LNCaP clone FGC (cell line): ENCODE measurements around the gene TMEM125.

Experiments used
- DNase-seq: peaks from one replicate; pipeline ENCODE4 v3.0.0-alpha.2; 2011; ENCODE audit warnings: low read depth
- H3K4me3 ChIP-seq: 2 replicates; pipeline ENCODE4 v1.5.1; 2011; ENCODE audit warnings: mild to moderate bottlenecking, low read depth, low read length, control low read depth
- TF ChIP-seq, protein P1 (sequence below): IDR thresholded peaks from 2 replicates; pipeline ENCODE4 v1.5.1; 2012; ENCODE audit warnings: mild to moderate bottlenecking; ENCODE audit not compliant: control insufficient read depth, insufficient read depth; ENCODE audit errors: extremely low read depth

Gene TMEM125

GRCh38 chr1:43292679-43293078 is 22.9 kb downstream of the TMEM125 start:
- DNase-seq = no peak
- TF ChIP-seq, protein P1, sequence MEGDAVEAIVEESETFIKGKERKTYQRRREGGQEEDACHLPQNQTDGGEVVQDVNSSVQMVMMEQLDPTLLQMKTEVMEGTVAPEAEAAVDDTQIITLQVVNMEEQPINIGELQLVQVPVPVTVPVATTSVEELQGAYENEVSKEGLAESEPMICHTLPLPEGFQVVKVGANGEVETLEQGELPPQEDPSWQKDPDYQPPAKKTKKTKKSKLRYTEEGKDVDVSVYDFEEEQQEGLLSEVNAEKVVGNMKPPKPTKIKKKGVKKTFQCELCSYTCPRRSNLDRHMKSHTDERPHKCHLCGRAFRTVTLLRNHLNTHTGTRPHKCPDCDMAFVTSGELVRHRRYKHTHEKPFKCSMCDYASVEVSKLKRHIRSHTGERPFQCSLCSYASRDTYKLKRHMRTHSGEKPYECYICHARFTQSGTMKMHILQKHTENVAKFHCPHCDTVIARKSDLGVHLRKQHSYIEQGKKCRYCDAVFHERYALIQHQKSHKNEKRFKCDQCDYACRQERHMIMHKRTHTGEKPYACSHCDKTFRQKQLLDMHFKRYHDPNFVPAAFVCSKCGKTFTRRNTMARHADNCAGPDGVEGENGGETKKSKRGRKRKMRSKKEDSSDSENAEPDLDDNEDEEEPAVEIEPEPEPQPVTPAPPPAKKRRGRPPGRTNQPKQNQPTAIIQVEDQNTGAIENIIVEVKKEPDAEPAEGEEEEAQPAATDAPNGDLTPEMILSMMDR = no peak
- H3K4me3 ChIP-seq = no peak overlapping the region

- no peak for DNase-seq
- TF ChIP-seq, protein P1 = no peak
- H3K4me3 ChIP-seq = no peak overlapping the region
These were observed 23.4 kb downstream of the TMEM125 start for GRCh38 chr1:43293176-43293575.

DNA sequence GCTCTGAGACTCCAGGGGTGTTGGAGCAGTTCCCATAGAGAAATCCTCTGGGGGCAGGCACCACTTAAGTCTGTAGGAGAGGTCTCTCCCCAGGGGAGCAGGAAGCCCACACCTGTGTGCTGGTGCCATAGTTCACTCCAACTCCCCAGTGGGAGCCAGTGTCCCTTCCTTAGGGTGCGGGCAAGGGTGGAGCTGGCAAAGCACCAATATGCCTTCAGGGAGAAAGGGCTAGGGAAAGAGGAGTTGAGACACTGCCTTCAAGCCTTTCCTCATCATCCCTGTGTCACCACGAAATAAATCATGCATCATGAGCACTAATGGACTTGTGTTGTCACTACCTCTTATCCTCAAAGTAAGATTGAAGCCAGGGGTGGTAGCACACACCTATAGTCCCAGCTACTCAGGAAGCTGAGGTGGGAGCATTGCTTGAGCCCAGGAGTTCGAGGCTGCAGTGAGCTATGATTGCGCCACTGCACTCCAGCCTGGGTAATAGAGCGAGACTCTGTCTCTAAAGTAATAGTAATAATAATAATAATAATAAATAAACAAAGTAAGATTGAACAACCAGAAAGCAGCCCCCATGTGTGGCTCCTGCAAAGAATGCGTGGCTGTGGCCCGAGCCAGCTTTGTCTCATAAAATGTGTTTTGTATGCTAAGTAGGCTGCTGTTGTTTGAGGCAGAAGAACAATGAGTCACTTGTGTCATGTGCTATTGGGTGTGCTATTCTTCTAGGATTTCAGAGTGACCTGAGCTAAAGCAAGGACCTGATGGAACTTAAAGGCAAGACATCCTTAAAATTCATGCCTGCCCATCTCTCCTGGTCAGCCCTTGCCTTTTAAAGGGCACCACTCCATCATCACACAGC is 24.3 kb downstream of the TMEM125 start:
- TF ChIP-seq, protein P1 = no peak
- no peak for DNase-seq

DNA sequence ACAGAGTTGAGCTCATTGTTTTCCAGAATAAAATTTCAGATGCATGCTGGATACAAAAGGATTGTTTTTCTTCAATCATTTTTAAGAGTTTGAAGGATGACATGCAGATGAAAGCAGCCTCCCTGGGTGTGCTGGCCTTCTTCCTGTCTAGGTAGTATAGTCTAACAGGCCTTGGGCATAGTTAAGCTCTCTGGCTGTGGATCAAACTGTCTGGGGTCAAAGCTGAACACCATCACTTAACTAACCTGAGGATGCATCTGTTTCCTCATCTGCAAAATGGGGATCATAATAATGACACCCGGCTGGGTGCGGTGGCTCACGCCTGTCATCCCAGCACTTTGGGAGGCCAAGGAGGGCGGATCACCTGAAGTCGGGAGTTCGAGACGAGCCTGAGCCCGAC is 25.0 kb downstream of the TMEM125 start:
- no peak overlapping the region for H3K4me3 ChIP-seq
- TF ChIP-seq, protein P1 = no peak
- no peak for DNase-seq

More for the DNA sequence above, 24.3 kb downstream of the TMEM125 start:
- no peak overlapping the region for H3K4me3 ChIP-seq

- no peak for DNase-seq
- TF ChIP-seq, protein P1 = no peak
- H3K4me3 ChIP-seq = no peak overlapping the region
These were observed 26.4 kb downstream of the TMEM125 start for GRCh38 chr1:43296207-43296606.

DNA sequence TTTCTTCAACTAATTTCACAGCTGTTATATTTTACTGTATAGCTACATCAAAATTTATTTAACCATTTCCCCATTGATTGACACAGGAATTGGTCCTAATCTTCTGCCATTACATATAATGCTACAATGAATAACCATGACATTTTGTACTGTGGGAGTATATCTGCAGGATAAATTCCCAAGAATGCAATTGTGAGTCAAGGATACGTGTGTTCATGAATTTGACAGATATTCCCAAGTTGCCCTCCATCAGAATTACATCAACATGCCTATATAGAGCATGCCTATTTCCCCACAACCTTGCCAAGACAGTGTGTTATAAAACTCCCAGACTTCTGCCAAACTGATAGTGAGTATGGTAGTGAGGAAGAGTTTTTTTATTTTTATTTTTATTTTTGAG is 28.3 kb downstream of the TMEM125 start:
- DNase-seq = no peak
- TF ChIP-seq, protein P1 = no peak
- no peak overlapping the region for H3K4me3 ChIP-seq

- DNase-seq = no peak
- TF ChIP-seq, protein P1 = no peak
These were observed 29.3 kb downstream of the TMEM125 start for GRCh38 chr1:43299101-43299500.

More at GRCh38 chr1:43299101-43299500, 29.3 kb downstream of the TMEM125 start:
- H3K4me3 ChIP-seq = no peak overlapping the region
